Fibroblast of peridontal ligament (primary cell): ENCODE measurements around the gene STX5.
A peak's percentile ranks its signal among the peaks of the same experiment; 100 is the strongest.
"Not testable (repeated sequence)": the region's sequence is repeated elsewhere in the genome, so short reads cannot be mapped to it uniquely, and the experiment has no call there.

Source experiments
- DNase-seq: peaks from one replicate; pipeline ENCODE4 v3.0.0-alpha.2; 2010; ENCODE audit errors: extremely low read depth

The STX5 gene

DNA sequence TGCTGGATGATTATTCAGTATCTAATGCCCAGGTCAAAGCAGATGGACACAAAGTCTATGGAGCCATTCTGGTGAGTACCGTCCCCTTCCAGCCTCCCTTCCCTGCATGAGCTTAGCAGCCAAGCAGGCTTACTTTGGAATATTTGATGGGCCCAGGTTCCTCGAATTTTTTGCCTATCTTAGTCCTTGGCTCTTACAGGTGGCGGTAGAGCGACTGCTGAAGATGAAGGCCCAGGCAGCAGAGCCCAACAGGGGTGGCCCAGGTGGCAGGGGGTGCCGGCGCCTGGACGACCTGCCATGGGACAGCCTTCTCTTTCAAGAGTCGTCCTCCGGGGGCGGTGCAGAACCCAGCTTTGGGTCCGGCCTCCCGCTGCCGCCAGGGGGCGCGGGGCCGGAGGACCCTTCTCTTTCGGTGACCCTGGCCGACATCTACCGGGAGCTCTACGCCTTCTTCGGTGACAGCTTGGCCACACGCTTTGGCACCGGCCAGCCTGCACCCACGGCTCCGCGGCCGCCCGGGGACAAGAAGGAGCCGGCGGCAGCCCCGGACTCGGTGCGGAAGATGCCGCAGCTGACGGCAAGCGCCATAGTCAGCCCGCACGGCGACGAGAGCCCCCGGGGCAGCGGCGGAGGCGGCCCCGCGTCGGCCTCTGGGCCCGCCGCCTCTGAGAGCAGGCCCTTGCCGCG lies 45.4 kb downstream of the STX5 start:
- DNase-seq = peak; percentile 68

- DNase-seq = no peak
These were observed 49.1 kb downstream of the STX5 start for GRCh38 chr11:62782753-62783152.

DNA sequence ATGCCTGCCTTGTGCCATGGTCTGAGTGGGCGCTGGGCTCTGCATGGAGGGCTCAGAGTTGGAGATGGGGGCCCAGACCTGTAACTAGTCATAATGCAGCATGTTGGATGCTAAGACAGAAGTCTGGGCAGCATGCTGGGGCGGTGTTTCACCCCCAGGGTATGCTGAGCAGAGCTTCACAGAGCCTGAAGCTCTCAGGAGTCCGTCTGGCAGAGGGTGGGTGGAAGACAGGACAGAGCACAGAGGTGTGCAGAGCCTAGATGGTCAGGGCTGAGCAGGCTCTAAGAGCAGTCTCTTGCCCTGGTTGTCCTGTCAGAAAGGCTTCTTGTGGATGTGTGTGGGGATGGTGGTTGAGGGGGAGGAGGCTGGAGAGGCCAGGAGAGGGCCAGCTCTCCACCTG lies 53.4 kb downstream of the STX5 start:
- no peak for DNase-seq

DNA sequence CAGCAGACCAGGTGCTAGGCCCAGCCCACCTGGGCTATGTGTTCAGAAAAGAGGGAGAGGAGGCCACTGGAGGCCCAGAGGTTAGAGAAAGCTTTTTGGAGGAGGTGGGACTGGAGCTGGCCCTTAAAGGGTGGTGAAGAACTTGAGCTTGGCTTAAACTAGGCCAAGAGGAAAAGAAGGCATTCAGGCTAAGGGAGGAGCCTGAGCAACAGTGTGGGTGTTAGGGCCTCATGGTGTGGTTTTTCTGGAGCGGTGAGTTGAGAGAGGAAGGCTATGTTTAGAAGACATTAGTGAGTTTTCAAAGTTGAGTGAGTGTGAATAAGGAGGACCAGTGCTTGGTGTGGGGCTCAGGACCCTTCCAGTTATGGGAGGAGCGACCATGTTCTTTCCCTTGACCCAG lies 54.5 kb downstream of the STX5 start:
- no peak for DNase-seq

GRCh38 chr11:62775646-62776045 lies 56.2 kb downstream of the STX5 start:
- DNase-seq = no peak

DNA sequence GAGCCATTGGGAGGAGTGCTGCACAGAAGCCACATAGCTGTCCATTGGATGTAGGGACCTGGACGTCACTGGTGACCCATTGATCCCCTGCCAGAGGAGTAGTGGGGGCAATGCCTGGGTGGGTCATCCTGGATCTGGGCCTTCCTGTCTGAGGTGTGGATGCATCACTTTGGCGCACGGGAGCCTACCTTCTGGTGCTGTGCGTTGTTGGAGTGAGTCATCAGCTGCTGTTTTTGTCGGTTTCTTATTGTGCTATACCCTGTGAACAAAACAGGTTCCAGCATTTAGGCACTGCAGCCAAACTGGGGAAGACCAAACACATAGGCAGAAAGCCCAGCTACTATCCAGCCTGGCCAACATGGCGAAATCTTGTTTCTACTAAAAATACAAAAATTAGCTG lies 57.4 kb downstream of the STX5 start:
- no peak for DNase-seq

- peak; percentile 96 for DNase-seq
These were observed 60.5 kb downstream of the STX5 start, which contains the start of gene TAF6L for GRCh38 chr11:62771144-62772021. Gene TAF6L, plus strand, starts transcription at chr11:62771396. Its CDS starts 4,388 bp downstream, at chr11:62775784.

DNA sequence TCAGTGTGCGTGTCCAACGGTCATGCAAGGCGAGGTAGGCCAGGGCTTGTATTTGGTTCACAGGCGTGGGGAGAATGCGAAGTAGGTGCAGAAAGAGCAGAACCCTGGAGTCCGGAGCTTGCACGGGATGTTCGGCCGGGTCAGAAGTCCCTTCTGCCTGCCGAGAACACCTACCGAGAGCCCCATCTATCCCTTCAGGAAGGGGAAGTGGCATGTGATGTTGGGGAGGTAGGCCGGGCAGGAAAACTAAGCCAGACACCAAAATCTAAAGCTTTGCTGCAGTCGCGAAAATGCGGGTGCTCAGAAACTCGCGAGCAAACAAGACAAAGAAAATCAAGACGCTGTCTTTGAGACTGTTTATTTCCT lies 61.1 kb downstream of the STX5 start:
- DNase-seq = no peak

DNA sequence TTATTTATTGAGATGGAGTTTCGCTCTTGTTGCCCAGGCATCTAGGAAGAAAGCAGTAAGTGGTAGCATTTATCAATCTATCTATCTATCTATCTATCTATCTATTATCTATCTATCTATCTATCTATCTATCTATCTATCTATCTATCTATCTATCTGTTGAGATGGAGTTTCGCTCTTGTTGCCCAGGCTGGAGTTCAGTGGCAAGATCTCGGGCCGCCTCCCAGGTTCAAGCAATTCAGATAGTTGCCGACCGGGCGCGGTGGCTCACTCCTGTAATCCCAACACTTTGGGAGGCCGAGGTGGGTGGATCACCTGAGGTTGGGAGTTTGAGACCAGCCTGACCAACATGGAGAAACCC lies 71.0 kb downstream of the STX5 start:
- DNase-seq = not testable (repeated sequence)

- DNase-seq = no peak
These were observed 73.7 kb downstream of the STX5 start for GRCh38 chr11:62757846-62758788.
